HG03575 (cell line): ENCODE measurements around the gene TRERF1.
"Not testable (repeated sequence)": the region's sequence is repeated elsewhere in the genome, so short reads cannot be mapped to it uniquely, and the experiment has no call there.

Experiments
- ATAC-seq: cut with Tn5 transposase; IDR thresholded peaks from one replicate; pipeline ENCODE4 v1.9.1; 2021; ENCODE audit not compliant: unreplicated experiment, insufficient number of reproducible peaks, low FRiP score; ENCODE audit errors: extremely low read depth

TRERF1 gene

DNA sequence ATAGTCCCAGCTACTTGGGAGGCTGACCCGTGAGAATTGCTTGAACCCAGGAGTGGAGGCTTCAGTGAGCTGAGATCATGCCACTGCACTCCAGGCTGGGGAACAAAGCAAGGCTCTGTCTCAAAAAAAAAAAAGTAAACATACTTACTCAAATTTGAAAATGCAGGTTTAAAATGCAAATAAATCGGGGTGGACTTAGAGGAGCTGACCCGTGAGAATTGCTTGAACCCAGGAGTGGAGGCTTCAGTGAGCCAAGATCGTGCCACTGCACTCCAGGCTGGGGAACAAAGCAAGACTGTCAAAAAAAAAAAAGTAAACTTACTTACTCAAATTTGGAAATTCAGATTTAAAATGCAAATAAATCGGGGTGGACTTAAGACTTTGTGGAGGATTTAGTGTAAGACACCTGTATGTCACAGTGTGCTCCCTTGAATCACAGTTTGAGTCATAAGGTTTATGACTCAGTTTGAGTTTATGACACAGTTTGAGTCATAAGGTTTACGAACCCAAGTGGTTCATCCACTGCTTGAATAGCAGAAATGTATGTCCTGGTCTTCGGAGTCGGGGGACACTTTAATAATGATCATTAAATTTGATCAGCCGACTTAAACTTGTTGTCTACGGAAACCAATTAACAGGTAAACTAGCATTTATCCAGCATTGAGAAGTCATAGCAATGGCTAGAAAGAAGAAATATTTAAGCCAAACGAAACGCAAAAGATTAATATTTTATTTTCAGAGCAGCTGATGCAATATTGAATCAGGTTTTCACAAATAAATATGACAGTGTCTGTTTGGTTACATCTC, 227.3 kb downstream of the TRERF1 start:
- ATAC-seq, result peak; percentile 53

DNA sequence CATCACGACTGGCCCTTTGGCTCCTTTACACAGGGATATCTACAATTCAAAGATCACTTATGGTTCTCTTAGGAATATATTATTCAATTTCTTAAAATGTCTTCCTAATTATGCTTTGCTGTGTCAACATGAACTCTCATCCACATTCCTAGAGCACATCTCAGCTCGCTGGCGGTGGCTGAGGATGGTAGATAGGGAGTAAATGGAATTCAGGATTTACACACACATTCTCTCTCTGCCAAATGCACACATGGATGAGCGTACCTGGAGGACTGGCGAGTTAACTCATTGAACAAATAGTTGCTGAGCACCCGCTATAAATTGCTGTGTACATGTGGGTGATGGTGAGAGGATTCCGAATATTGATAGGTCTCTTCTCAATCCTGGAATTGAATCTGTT, 229.3 kb downstream of the TRERF1 start:
- no peak for ATAC-seq

DNA sequence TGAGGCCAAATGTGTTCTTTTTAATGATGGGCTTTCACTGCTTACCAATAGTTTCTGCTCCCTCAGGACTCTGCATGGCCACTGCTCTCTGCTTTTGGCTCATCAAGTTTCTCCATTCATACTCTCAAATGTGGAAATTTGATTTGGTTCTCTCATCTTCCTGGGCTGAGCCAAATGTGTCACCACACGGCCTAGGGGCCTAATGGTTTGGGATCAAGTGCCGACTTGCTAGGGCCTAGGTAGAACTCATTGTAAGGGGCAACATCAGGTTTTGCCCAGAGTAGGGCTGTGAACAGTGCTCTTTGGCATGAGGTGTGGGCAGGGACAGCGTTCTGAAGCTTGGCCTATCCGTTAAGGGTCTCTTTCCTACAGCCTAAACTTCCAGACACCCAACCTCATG, 230.2 kb downstream of the TRERF1 start:
- no peak for ATAC-seq

DNA sequence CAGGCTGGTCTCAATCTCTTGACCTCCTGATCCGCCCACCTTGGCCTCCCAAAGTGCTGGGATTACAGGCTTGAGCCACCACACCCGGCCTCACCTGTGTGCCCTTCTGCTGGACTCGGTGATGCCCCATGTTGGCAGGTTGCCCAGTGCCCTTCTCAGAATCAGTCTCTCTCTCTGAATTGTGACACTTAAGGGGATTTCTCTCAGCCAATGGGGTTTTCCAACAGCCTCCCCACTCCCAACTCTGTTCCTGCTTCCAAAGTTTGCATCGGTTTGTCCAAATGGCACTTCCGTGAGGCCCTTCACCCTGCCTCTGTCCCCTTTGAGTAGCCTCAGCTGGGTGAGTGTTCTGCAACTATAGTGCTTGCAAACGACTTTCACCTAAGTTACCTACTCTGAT, 230.9 kb downstream of the TRERF1 start:
- no peak for ATAC-seq

DNA sequence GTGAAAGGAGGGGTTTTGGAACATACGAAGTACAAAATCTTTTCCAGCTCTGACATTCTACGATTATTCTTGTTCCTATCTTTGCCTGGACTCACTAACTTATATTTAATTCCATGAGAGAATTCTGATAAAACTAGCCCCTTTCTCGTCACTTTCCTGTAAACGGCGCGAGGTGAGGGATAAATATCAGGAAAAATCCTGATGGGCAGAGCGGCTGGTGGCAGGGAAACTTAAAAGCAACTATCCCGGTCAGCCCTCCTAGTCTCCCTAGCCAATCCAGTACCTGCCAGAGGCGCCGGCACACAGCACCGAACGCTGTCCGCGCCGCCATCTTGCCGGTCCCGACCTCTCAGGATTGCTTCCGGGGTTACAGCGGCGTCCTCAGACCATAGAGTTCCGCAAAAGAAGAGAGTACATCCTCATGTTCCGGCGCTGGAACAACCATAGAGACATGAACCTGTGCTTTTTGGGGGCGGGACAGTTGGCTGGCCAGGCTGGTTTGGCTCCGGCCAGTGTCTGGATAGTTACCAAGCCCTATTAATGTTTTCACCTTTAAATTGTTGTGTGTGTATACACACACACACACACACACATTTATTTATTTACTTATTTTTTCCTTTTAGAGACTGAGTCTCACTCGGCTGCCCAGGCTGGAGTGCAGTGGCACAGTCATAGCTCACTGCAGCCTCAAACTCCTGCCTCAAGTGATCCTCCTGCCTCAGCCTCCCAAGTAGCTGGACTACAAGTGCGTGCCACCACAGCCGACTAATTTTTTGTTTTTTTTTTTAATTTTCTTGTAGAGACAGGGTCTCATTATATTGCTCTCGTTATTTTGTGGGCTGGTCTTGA, 234.0 kb downstream of the TRERF1 start, which contains the start of gene MRPS10:
Gene MRPS10 (minus strand): TSS at position 343 of the 849 bp plus-strand sequence. CDS start 12 bp downstream, at position 331.
- ATAC-seq, result peak; percentile 61

DNA sequence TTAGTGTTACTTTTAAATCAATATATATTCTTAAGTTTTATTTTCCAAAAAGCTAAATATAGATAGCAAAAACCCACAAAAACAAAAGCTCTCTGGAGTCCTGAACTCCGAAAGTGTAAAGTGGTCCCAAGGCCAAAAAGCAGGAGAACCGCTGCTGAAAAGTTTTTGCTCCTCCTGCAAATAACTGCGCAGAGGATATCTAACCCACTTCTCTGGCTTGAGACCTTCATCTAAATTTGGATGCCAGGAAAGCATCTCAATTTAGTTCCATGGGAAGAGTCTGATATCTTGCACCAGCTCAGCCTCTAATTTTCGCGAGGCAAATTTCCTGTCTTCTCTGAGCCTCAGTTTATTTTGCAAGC, 234.6 kb downstream of the TRERF1 start:
- no peak for ATAC-seq

DNA sequence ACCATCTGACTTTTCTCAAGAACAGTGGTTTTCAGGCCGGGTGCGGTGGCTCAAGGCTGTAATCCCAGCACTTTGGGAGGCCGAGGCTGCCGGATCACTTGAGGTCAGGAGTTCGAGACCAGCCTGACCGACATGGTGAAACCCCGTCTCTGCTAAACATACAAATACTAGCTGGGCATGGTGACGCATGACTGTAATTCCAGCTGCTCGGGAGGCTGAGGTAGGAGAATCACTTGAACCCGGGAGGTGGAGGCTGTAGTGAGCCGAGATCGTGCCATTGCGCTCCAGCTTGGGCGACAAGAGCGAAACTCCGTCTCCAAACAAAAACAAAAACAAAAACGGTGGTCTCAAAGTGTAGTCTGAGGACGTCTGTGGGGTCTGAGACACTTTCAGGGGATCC, 235.2 kb downstream of the TRERF1 start:
- not testable (repeated sequence) for ATAC-seq

DNA sequence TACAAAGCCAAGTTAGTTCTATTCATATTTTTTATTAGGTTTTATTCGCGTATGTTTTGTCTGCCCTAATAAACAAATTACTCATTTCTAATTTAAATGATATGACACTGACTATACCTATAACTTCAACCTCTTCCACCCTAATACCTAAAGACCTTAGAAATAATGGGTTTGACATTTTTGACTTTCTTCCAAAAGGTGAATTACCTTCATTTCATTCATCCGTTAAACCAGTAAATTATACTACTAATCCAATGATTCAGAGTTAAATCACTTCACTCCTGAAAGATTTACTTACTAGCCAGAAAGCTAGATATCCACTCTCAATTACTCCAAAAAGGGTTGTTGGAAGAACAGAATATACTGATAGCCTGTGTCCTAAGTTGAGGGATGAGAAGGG, 239.3 kb downstream of the TRERF1 start:
- no peak for ATAC-seq

DNA sequence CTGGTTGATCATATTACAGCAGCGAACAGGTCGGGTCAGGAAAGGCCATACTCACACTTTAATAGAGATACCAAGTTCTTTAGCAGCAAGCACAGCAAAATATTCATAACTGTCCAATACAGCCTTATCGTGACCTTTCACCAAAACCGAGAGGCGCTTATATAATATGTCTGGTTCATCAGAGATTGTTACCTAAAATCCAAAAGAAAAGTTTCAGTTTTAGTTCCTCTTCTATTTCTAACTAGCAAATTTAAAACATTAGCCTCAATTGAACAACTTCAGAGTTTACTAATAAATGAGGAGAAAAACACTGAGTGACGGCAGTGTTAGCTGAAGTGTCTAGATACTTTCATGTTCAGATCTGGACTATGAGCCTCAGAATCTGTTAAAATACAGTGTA, 240.0 kb downstream of the TRERF1 start:
- ATAC-seq, result no peak

DNA sequence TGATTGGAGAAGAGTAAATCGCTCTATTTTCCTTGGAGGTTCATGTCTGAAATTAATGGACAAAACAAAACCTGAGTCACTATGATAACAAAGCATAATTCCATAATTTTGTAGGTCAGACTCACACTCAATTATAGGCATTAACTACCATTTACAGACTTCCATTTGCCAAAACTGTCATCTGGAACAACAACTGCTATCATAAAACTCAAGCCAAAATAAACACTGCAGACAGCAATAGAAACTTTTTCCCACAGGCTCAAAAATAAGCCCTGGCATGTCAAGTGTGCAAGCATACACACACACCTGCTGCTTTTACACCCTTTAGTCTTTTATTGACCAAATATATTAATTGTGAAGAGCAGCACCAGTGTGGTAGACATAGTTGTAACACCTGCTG, 241.2 kb downstream of the TRERF1 start:
- no peak for ATAC-seq

DNA sequence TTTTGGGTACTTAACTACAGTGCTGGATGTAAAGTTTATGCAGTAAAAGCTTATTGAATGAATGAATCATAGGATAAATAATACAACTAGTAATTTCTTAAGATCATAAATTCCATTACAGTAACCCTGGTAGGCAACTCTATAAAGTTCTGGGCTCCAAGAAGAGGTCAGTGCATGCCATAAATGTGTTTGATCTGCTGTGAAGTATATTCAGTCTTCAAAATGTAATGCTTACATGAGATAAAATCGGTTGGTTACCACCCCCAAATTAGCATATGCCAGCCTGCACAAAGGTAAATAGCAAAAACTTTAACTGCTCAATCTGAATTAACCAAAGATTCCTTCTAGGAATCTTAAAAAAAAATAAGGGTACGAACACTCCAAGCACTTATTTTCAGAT, 244.2 kb downstream of the TRERF1 start:
- ATAC-seq, result not testable (repeated sequence)

DNA sequence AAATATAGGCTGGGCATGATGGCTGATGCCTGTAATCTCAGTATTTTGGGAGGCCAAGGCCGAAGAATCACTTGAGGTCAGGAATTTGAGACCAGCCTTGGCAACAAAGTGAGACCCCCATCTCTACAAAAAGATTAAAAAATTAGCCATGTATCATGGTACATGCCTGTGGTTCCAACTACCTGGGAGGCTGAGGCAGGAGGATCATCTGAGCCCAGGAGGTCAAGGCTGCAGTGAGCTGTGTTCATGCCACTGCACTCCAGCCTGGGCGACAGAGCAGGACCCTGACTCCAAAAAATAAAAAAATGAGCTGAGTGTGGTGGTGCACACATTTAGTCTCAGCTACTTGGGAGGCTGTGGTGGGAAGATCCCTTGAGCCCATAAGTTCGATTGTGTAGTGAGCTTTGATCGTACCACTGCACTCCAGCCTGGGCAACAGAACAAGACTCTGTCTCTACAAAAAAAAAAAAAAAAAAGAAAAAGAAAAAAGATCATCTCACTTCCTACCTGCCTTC, 246.9 kb downstream of the TRERF1 start:
- ATAC-seq, result no peak

DNA sequence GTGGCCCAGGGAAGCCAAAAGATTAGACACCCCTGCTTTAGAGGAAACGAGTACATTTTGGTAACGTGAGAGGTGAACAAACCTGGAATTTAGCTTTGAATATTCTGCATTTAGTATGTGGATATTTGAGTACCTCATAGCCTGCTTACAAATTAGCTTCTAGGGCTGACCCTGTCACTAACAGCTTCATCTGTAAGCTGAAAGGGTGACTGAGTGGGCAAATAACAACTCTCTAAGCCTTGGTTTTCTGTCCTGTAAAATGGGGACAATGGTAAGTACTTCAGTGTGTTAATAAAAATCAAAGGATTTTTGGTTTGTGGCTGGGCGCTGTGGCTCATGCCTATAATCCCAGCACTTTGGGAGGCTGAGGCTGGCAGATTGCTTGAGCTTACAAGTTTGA, 248.5 kb downstream of the TRERF1 start:
- no peak for ATAC-seq

DNA sequence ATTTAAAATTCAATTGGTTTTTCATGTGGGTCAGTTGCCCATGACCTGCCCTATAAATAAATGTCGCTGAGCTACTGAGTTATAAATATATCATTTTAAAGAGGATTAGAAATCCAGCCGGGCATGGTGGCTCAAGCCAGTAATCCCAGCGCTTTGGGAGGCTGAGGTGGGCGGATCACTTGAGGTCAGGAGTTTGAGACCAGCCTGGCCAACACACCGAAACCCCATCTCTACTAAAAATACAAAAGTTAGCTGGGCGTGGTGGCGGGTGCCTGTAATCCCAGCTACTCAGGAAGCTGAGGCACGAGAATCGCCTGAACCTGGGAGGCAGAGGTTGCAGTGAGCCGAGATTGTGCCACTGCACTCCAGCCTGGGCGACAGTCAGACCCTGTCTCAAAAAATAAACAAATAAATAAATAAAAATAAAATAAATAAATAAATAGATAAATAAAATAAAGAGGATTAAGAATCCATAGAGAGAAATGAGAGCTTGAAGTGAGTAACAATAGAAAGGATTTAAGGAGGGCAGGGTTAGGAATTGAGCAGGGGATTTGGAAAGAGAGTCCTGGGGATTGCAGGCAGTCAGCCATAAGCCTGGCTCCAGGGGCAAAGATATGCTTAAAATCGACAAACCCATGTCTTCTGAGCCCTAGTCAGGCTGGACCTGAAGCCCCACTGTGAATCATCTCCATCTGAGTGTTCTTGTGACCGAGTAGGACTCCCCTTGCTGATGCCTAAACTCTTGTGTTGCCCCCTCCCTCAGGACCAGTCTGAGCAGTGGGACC, 249.4 kb downstream of the TRERF1 start:
- not testable (repeated sequence) for ATAC-seq

DNA sequence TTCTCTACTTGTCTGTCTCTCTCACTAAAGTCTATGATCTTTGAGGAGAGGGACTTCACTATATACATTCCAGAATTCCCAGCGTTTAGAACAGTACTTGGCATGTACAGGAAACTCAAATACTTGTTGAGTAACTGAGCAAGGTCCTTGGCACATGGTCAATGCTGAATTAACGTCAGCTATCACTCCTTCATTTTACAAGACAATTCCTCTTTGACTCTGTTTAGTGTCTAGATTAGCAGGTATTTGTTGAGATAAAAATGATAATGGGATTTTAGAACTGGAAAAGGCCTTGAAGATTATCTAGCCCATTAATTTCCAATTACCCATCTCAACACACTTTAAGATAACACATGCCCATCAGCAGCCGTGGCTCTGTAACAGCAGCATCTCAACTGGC, 250.3 kb downstream of the TRERF1 start:
- ATAC-seq, result no peak

DNA sequence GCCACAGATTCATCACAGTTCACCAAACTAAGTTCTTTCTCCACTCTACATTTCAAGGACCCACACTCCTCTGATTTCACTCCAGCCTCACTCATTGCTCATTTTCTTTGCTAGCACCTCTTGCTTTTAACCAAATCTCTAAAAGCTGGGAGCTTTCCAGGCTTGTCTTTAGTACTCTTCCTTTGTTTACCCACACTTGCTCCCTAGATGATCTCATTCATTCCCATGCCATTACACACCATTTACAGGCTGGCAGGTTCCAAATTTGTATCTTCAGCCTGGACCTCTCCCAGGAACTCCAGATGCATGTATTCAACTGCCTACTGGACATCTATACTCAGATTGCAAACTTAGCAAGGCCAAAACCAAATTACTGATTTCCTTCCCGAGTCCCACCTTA, 251.7 kb downstream of the TRERF1 start:
- no peak for ATAC-seq

DNA sequence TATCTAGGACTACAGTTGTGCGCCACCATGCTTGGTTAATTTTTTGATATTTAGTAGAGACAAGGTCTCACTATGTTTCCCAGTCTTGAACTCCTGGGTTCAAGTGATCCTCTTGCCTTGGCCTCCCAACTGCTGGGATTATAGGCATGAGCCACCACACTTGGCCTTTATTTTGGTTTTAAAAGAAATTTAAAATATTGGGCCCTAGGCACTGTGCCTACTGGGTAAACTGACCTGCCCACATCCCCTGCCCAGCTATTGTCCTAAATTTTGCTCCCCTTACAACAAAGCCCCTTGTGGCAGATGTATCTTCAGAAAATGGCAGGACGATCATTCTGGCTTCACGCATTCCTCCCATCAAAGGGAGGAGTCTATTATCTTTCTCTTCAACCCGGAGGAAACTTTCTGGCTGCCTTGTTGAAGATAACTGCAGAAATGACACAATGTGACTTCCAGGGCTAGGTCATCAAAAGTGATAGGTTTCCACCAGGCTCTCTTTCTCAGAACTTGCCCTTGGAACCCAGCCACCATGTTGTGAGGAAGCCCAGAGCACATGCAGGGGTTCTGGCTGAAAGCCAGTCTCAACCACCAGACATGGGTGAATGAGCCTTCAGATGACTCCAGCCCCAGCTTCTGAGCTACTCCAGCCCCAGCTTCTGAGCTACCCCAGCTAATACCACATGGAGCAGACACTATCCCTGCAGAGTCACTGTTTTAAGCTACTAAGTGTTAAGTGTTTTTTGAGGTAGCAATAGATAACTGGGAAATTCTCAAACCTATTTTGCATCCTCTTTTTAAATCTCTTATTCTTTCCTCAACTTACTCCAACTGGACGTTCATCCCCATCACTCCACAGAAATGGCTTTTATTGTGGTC, 252.4 kb downstream of the TRERF1 start:
- ATAC-seq, result no peak

DNA sequence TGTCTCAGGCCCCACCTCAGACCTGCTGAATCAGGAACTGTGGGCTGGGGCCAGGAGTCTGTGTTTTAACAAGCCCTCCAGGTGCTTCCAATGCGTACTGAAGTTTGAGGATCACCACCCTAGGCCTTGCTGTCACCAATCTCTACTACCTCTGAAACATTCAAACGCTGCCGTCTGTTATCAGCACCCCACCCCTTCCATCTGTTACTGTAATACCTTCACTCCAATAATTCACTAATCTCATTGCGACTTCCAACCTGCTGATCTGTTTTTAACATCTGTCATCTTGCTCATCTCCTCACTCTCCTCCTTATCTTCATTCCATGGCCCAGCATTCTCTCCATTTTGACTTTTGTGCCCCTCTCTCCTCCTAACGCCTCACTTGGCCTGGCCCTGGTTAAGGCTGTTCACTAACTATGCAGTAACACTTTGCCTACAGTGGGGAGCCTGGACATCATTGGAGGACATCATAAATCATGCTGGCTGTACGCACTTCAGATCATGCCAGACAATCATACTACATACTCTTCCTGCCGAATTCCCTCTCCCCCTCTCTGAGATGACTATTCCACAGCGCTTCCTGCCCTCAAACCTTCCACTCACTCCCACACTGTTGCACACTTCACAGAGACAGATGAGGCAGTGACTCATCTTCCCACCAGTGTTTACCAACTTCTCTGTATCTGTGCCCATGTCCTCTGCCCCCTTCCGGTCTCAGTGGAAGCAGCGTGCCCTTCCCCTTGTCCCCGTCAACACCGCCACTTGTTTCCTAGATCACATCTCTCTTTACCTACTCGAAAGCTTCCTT, 254.0 kb downstream of the TRERF1 start:
- no peak for ATAC-seq
